KMS-11 (cell line): ENCODE results near the gene FASTK.

Source experiments
- H2AFZ ChIP-seq: fragments of 200-600 bp; sonication (generic); 2 replicates; pipeline ENCODE4 v1.6.1; 2016; ENCODE audit warnings: antibody characterized with exemption, mixed run types, low read depth
- H3K27ac ChIP-seq: fragments of 200-600 bp; sonication (generic); 2 replicates; pipeline ENCODE4 v1.6.1; 2016; ENCODE audit warnings: mild to moderate bottlenecking, mixed run types
- H3K27me3 ChIP-seq: fragments of 200-600 bp; sonication (generic); 2 replicates; pipeline ENCODE4 v1.6.1; 2017; ENCODE audit warnings: mild to moderate bottlenecking, low read depth, mixed run types, moderate library complexity; ENCODE audit not compliant: insufficient read depth
- H3K36me3 ChIP-seq: fragments of 200-600 bp; sonication (generic); 2 replicates; pipeline ENCODE4 v1.6.1; 2017; ENCODE audit warnings: mild to moderate bottlenecking, mixed run types; ENCODE audit not compliant: insufficient read depth
- H3K4me1 ChIP-seq: fragments of 200-600 bp; sonication (generic); 2 replicates; pipeline ENCODE4 v1.6.1; 2016; ENCODE audit warnings: mild to moderate bottlenecking, low read depth, mixed run types; ENCODE audit not compliant: poor library complexity, severe bottlenecking
- H3K4me2 ChIP-seq: fragments of 200-600 bp; sonication (generic); 2 replicates; pipeline ENCODE4 v1.7.0; 2016; ENCODE audit warnings: mild to moderate bottlenecking, mixed run types
- H3K4me3 ChIP-seq: fragments of 200-600 bp; sonication (generic); IDR thresholded peaks from 2 replicates; pipeline ENCODE4 v1.6.1; 2017; ENCODE audit warnings: low read depth, low read length, mixed read lengths; ENCODE audit not compliant: insufficient read depth
- H3K79me2 ChIP-seq: fragments of 200-600 bp; sonication (generic); 2 replicates; pipeline ENCODE4 v1.6.1; 2016; ENCODE audit warnings: low read depth, mixed run types; ENCODE audit not compliant: insufficient read depth
- H3K9ac ChIP-seq: fragments of 200-600 bp; sonication (generic); 2 replicates; pipeline ENCODE4 v1.6.1; 2016; ENCODE audit warnings: mild to moderate bottlenecking, mixed run types
- H4K20me1 ChIP-seq: fragments of 200-600 bp; sonication (generic); 2 replicates; pipeline ENCODE4 v1.6.1; 2016; ENCODE audit warnings: mild to moderate bottlenecking, mixed run types; ENCODE audit not compliant: insufficient read depth
- CTCF ChIP-seq: fragments of 200-600 bp; sonication (generic); conservative IDR thresholded peaks from 2 replicates; pipeline ENCODE4 v1.6.1; 2017; ENCODE audit warnings: low read depth, mild to moderate bottlenecking, antibody characterized with exemption, low read length, moderate library complexity, mixed read lengths

FASTK gene

GRCh38 chr7:151114151-151115090 is 33.8 kb upstream of the FASTK start:
- Histone ChIP-seq H4K20me1 (peaks cover 20% of the 10 kb centered on the region; the same call in 1 of the 2 replicates), H3K4me1 (peaks cover 9% of the 10 kb centered on the region), H3K27me3 (no peaks in the 10 kb centered on the region), H3K4me2 (no peak overlapping the region), H3K36me3 (no peaks in the 10 kb centered on the region; the same call in 1 of the 2 replicates), H3K9ac (no peak overlapping the region), H3K27ac (no peak overlapping the region), H3K79me2 (peaks cover 23% of the 10 kb centered on the region; the same call in 1 of the 2 replicates), H2AFZ (no peak overlapping the region), H3K4me3 (no peak overlapping the region)
- no peak for TF ChIP-seq CTCF

- Histone ChIP-seq H3K27ac (no peak overlapping the region), H3K27me3 (no peaks in the 10 kb centered on the region), H3K36me3 (no peaks in the 10 kb centered on the region), H2AFZ (no peak overlapping the region), H3K4me3 (no peak overlapping the region), H3K4me2 (no peak overlapping the region), H3K79me2 (peaks cover 23% of the 10 kb centered on the region; the same call in 1 of the 2 replicates), H4K20me1 (peaks cover 20% of the 10 kb centered on the region; the same call in 1 of the 2 replicates), H3K9ac (no peak overlapping the region), H3K4me1 (peaks cover 9% of the 10 kb centered on the region)
- no peak for TF ChIP-seq CTCF
Observed at GRCh38 chr7:151113344-151114150, 32.9 kb upstream of the FASTK start.

GRCh38 chr7:151110941-151111645 is 30.5 kb upstream of the FASTK start:
- H3K79me2 ChIP-seq = peaks cover 23% of the 10 kb centered on the region; the same call in 1 of the 2 replicates
- no peak overlapping the region for H3K4me2 ChIP-seq
- H4K20me1 ChIP-seq = peaks cover 20% of the 10 kb centered on the region; the same call in 1 of the 2 replicates

More at GRCh38 chr7:151110941-151111645, 30.5 kb upstream of the FASTK start:
- no peaks in the 10 kb centered on the region for H3K36me3 ChIP-seq
- H3K27ac ChIP-seq = no peak overlapping the region
- H2AFZ ChIP-seq = no peak overlapping the region
- peaks cover 9% of the 10 kb centered on the region for H3K4me1 ChIP-seq
- TF ChIP-seq CTCF = peak; percentile 93
- H3K9ac ChIP-seq = no peak overlapping the region
- no peak overlapping the region for H3K4me3 ChIP-seq
- no peaks in the 10 kb centered on the region for H3K27me3 ChIP-seq
